GM12865 (cell line): Measurements from ENCODE around the gene OOSP3.
"Not testable (repeated sequence)": the region's sequence is repeated elsewhere in the genome, so short reads cannot be mapped to it uniquely, and the experiment has no call there.

Experiments
- DNase-seq: peaks from one replicate; pipeline ENCODE4 v3.0.0; 2010; ENCODE audit warnings: low read depth
- H3K4me3 ChIP-seq: 2 replicates; pipeline ENCODE4 v1.5.1; 2011; ENCODE audit warnings: mild to moderate bottlenecking, low read depth, low read length, control low read depth
- TF ChIP-seq, protein P1 (sequence below): IDR thresholded peaks from 2 replicates; pipeline ENCODE4 v1.5.1; 2011; ENCODE audit warnings: low read length, control low read depth, low read depth, inconsistent platforms; ENCODE audit not compliant: insufficient read depth; ENCODE audit errors: missing control alignments

Gene OOSP3

GRCh38 chr11:59898046-59898445, 19.5 kb downstream of the OOSP3 start:
- TF ChIP-seq, protein P1, sequence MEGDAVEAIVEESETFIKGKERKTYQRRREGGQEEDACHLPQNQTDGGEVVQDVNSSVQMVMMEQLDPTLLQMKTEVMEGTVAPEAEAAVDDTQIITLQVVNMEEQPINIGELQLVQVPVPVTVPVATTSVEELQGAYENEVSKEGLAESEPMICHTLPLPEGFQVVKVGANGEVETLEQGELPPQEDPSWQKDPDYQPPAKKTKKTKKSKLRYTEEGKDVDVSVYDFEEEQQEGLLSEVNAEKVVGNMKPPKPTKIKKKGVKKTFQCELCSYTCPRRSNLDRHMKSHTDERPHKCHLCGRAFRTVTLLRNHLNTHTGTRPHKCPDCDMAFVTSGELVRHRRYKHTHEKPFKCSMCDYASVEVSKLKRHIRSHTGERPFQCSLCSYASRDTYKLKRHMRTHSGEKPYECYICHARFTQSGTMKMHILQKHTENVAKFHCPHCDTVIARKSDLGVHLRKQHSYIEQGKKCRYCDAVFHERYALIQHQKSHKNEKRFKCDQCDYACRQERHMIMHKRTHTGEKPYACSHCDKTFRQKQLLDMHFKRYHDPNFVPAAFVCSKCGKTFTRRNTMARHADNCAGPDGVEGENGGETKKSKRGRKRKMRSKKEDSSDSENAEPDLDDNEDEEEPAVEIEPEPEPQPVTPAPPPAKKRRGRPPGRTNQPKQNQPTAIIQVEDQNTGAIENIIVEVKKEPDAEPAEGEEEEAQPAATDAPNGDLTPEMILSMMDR = no peak
- H3K4me3 ChIP-seq = no peak overlapping the region
- DNase-seq = no peak

DNA sequence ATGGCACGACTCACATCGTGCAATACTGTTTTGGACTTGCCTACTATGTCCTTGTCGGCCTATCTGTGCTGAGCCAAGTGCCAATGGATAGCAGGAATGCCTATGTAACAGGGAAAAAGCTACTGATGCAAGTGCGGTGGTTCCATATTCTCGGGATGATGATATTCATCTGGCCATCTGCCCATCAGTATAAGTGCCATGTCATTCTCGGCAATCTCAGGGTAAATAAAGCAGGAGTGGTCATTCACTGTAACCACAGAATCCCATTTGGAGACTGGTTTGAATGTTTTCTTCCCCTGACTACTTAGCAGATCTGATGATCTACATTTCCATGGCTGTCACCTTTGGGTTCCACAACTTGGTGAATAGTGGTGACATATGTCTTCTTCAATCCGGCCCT, 20.1 kb downstream of the OOSP3 start:
- no peak for DNase-seq
- TF ChIP-seq, protein P1 = no peak

GRCh38 chr11:59899532-59899931, 20.9 kb downstream of the OOSP3 start:
- TF ChIP-seq, protein P1 = no peak
- no peak for DNase-seq
- no peak overlapping the region for H3K4me3 ChIP-seq

More for the DNA sequence above, 20.1 kb downstream of the OOSP3 start:
- H3K4me3 ChIP-seq = no peak overlapping the region

GRCh38 chr11:59900366-59901126, 22.0 kb downstream of the OOSP3 start:
- TF ChIP-seq, protein P1 = no peak
- no peak overlapping the region for H3K4me3 ChIP-seq
- no peak for DNase-seq

GRCh38 chr11:59901306-59901705, 22.7 kb downstream of the OOSP3 start:
- DNase-seq = no peak
- no peak overlapping the region for H3K4me3 ChIP-seq
- TF ChIP-seq, protein P1 = no peak

DNA sequence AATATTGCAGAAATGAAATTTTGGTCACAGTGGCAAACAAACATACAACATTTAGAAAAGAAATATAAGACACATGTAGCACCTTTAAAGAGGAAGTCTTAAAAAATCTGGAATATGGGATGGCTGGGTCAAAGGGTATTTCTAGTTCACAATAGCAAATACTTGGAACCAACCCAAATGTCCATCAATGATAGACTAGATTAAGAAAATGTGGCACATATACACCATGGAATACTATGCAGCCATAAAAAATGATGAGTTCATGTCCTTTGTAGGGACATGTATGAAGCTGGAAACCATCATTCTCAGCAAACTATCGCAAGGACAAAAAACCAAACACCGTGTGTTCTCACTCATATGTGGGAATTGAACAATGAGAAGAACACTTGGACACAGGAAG, 25.0 kb downstream of the OOSP3 start:
- DNase-seq, H3K4me3 ChIP-seq: not testable (repeated sequence)

DNA sequence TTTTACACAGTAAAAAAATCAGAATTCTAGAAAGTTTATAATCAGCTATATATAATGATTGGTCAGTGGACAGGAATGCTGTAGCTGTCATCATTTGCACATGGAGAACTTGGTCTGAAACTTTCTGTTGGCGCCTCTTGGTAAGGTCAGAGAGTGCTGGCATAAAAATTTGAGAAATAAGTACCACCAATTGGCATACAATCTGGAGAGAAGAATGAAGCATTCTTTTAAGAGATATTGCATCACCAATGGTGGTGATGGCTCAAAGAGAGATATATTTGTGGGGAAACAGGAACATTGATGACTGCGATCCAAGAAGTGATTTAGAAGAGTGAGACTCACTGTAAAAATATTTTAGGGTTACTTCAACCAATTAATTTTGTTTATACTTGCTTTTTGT, 39.9 kb downstream of the OOSP3 start:
- TF ChIP-seq, protein P1 = no peak
- no peak for DNase-seq
- H3K4me3 ChIP-seq = no peak overlapping the region
